HepG2 (cell line): Measurements from ENCODE around the gene OAT. TPM values are rescaled to one million over a fixed set of nuclear protein-coding genes. Genes with fewer than 3 reads are reported as not detected.

Experiments
- ATAC-seq: fragments of 200-7000 bp; cut with Tn5 transposase; 3 replicates; pipeline ENCODE4 v1.9.1; 2020; ENCODE audit warnings: mild to moderate bottlenecking, moderate library complexity
- BruUV-seq: library from RNA; stranded (reverse); fragments of 400-500 nt; replicated peaks from 2 replicates; lab custom pipeline; 2021; lab: Mats Ljungman, UMichigan
- CTCF ChIA-PET: fragments of 300-600 bp; formaldehyde crosslinking; extraction: SDS; loops from one replicate; lab custom pipeline; 2021; ENCODE audit warnings: low total read pairs, inconsistent platforms, low intra/inter-chr PET ratio; lab: Yijun Ruan, JAX
- POLR2A ChIA-PET: fragments of 350-600 bp; sonication (Branson Sonifier 250); formaldehyde crosslinking; loops from one replicate; lab custom pipeline; 2020; ENCODE audit warnings: antibody characterized with exemption, inconsistent platforms; lab: Yijun Ruan, JAX
- DNase-seq: peaks from one replicate; pipeline ENCODE4 v3.0.0-alpha.2; 2015; ENCODE audit warnings: low spot score
- FAIRE-seq: peaks from 3 replicates; lab custom pipeline; 2011; peaks lifted over from hg19 to GRCh38; lab: Jason Lieb, UNC
- H2AFZ ChIP-seq: one replicate; pipeline ENCODE4 v1.6.1; 2011; ENCODE audit warnings: low read length, inconsistent platforms
- H3K27ac ChIP-seq: fragments of 300-600 bp; 3 replicates; pipeline ENCODE4 v1.8.0; 2011; ENCODE audit warnings: mixed run types, mild to moderate bottlenecking, mixed read lengths, low read length, inconsistent platforms; ENCODE audit not compliant: insufficient read depth; ENCODE audit errors: extremely low read length
- H3K27me3 ChIP-seq, 2 experiments: fragments of 200-600 bp in 1 of 2; 2 replicates in 1 of 2; 3 replicates in 1 of 2; pipeline versions ENCODE4 v1.6.0 to v1.8.0; 2011; ENCODE audit warnings: low read length in 2 of 2, mild to moderate bottlenecking in 2 of 2, moderate library complexity in 2 of 2, inconsistent platforms in 1 of 2; ENCODE audit not compliant: insufficient read depth in 2 of 2, control insufficient read depth in 1 of 2
- H3K36me3 ChIP-seq, 2 experiments: fragments of 200-600 bp in 1 of 2; replicated peaks in 1 of 2; 2 replicates in 1 of 2; 3 replicates in 1 of 2; pipeline versions ENCODE4 v1.5.1 to v1.8.0; 2011; ENCODE audit warnings: low read length in 2 of 2, inconsistent platforms in 1 of 2; ENCODE audit not compliant: insufficient read depth in 2 of 2, control insufficient read depth in 1 of 2
- H3K4me1 ChIP-seq: 2 replicates; pipeline ENCODE4 v1.5.1; 2012; ENCODE audit warnings: low read length, inconsistent platforms; ENCODE audit not compliant: insufficient read depth
- H3K4me2 ChIP-seq: 2 replicates; pipeline ENCODE4 v1.6.0; 2011; ENCODE audit warnings: low read depth, low read length, inconsistent platforms
- H3K4me3 ChIP-seq, 3 experiments: fragments of 200-600 bp in 1 of 3; sonication (generic), shearing (Covaris generic) in 1 of 3; replicated peaks in 1 of 3; 2 replicates each; pipeline ENCODE4 v1.5.1; 2011 to 2016; ENCODE audit warnings: low read length in 3 of 3, inconsistent platforms in 2 of 3, low read depth in 2 of 3, mild to moderate bottlenecking in 2 of 3, control low read depth in 1 of 3, mixed read lengths in 1 of 3; ENCODE audit not compliant: insufficient read depth in 1 of 3
- H3K79me2 ChIP-seq: one replicate; pipeline ENCODE4 v1.6.1; 2011; ENCODE audit warnings: low read length, inconsistent platforms; ENCODE audit not compliant: insufficient read depth
- H3K9ac ChIP-seq: 2 replicates; pipeline ENCODE4 v1.6.0; 2011; ENCODE audit warnings: mild to moderate bottlenecking, low read depth, low read length, inconsistent platforms; ENCODE audit not compliant: insufficient read depth
- H3K9me3 ChIP-seq: 2 replicates; pipeline ENCODE4 v1.5.1; 2012; ENCODE audit warnings: mild to moderate bottlenecking, low read length
- H4K20me1 ChIP-seq: 2 replicates; pipeline ENCODE4 v1.6.0; 2011; ENCODE audit warnings: inconsistent platforms, mild to moderate bottlenecking, low read length, moderate library complexity; ENCODE audit not compliant: insufficient read depth
- BORCS8-MEF2B ChIP-seq: sonication (generic); formaldehyde crosslinking; IDR thresholded peaks from 2 replicates; pipeline ENCODE4 v1.8.0; 2022; ENCODE audit warnings: mild to moderate bottlenecking, missing genetic modification reagents
- CBX1 ChIP-seq: IDR thresholded peaks from one replicate; pipeline ENCODE4 v1.6.1; 2016; ENCODE audit warnings: antibody characterized with exemption, low read depth
- ELF1 ChIP-seq: sonication (generic); formaldehyde crosslinking; IDR thresholded peaks from 2 replicates; pipeline ENCODE4 v1.4.0; 2020; ENCODE audit warnings: missing genetic modification reagents
- PHB2 ChIP-seq: fragments of 450-650 bp; IDR thresholded peaks from 2 replicates; pipeline ENCODE4 v1.6.1; 2018; ENCODE audit not compliant: partially characterized antibody
- POLR2AphosphoS2 ChIP-seq: IDR thresholded peaks from 2 replicates; pipeline ENCODE4 v1.6.1; 2011; ENCODE audit warnings: low read depth, low read length, improper control_type of control experiment
- ZFP90 ChIP-seq: sonication (generic); formaldehyde crosslinking; IDR thresholded peaks from 2 replicates; pipeline ENCODE4 v1.8.0; 2022; ENCODE audit warnings: missing genetic modification reagents, mild to moderate bottlenecking, inconsistent platforms, borderline replicate concordance
- ZFY ChIP-seq: sonication (generic); formaldehyde crosslinking; IDR thresholded peaks from 2 replicates; pipeline ENCODE4 v1.4.0; 2020; ENCODE audit warnings: missing genetic modification reagents
- ZNF337 ChIP-seq: sonication (generic); formaldehyde crosslinking; IDR thresholded peaks from 2 replicates; pipeline ENCODE4 v1.5.1; 2020; ENCODE audit warnings: missing genetic modification reagents, low read depth, mild to moderate bottlenecking, borderline replicate concordance
- ZNF33A ChIP-seq: sonication (generic); formaldehyde crosslinking; IDR thresholded peaks from 2 replicates; pipeline ENCODE4 v1.5.1; 2020; ENCODE audit warnings: missing genetic modification reagents, mild to moderate bottlenecking, moderate library complexity, borderline replicate concordance
- ZNF549 ChIP-seq: sonication (generic); formaldehyde crosslinking; IDR thresholded peaks from 2 replicates; pipeline ENCODE4 v1.5.0; 2020; ENCODE audit warnings: missing genetic modification reagents
- ZSCAN22 ChIP-seq: sonication (generic); formaldehyde crosslinking; IDR thresholded peaks from 2 replicates; pipeline ENCODE4 v1.4.0; 2020; ENCODE audit warnings: mild to moderate bottlenecking, missing genetic modification reagents
- WGBS: methylation state at CpG from one replicate; pipeline ENCODE4 v1.1.6; 2017; ENCODE audit warnings: low lambda C conversion rate; 5-methylcytosine and 5-hydroxymethylcytosine counted together
- in situ Hi-C: cut with HindIII; loops from 2 replicates; pipeline ENCODE4 v1.10.0; 2017; ENCODE audit warnings: low pct_unique_long_range_greater_than_20kb; ENCODE audit not compliant: extremely low pct_ligation_motif_present
- intact Hi-C: fragments of 100-400 bp; cut with micrococcal nuclease; formaldehyde crosslinking; loops from one replicate; pipeline ENCODE4 v1.10.0; 2022; ENCODE audit not compliant: unreplicated experiment
- polyA plus RNA-seq, 8 experiments: library from polyadenylated mRNA; depleted of rRNA in 3 of 8; stranded (reverse) in 7 of 8; unstranded in 1 of 8; fragments of >200 nt; fragmentation: Illumina TruSeq in 4 of 8; extraction: Trizol in 4 of 8; gene quantifications; 2 replicates each; pipeline versions ENCODE4 v1.2.1 to v1.2.3, GENCODE V29; 2011 to 2016; ENCODE audit warnings: low read depth in 4 of 8, missing spikeins in 1 of 8, mixed read lengths in 1 of 8; ENCODE audit not compliant: insufficient read depth in 1 of 8
- total RNA-seq, 5 experiments: library from RNA; depleted of rRNA; stranded (reverse); fragments of >200 nt; fragmentation: Illumina TruSeq; extraction: Trizol; gene quantifications; 2 replicates each; pipeline ENCODE4 v1.2.3, GENCODE V29; 2016; ENCODE audit warnings: low read depth in 1 of 5
- TF ChIP-seq, protein P1 (sequence below): sonication (generic); formaldehyde crosslinking; IDR thresholded peaks from 2 replicates; pipeline ENCODE4 v1.8.0; 2022; ENCODE audit warnings: missing genetic modification reagents, low read depth, mild to moderate bottlenecking, borderline replicate concordance
- TF ChIP-seq, protein P2 (sequence below): sonication (generic); formaldehyde crosslinking; IDR thresholded peaks from 2 replicates; pipeline ENCODE4 v1.4.0; 2020; ENCODE audit warnings: missing genetic modification reagents
- TF ChIP-seq, protein P3 (sequence below): sonication (generic); formaldehyde crosslinking; IDR thresholded peaks from 2 replicates; pipeline ENCODE4 v1.8.1; 2023; ENCODE audit warnings: mild to moderate bottlenecking, inconsistent platforms, moderate library complexity, missing genetic modification reagents, borderline replicate concordance
- TF ChIP-seq, protein P4 (sequence below): sonication (generic); formaldehyde crosslinking; IDR thresholded peaks from 2 replicates; pipeline ENCODE4 v1.5.0; 2020; ENCODE audit warnings: missing genetic modification reagents
- TF ChIP-seq, protein P5 (sequence below): sonication (generic); formaldehyde crosslinking; IDR thresholded peaks from 2 replicates; pipeline ENCODE4 v1.4.0; 2020; ENCODE audit warnings: mild to moderate bottlenecking, missing genetic modification reagents
- TF ChIP-seq, protein P6 (sequence below): IDR thresholded peaks from 2 replicates; pipeline ENCODE4 v1.6.1; 2016; ENCODE audit warnings: low read depth, borderline replicate concordance
- TF ChIP-seq, protein P7 (sequence below): IDR thresholded peaks from 2 replicates; pipeline ENCODE4 v1.6.1; 2012; ENCODE audit warnings: inconsistent platforms

Gene OAT
- total and polyA plus RNA-seq, 2 of the 13 experiments (the other 11 are each of a cell fraction or from before 2014, with no cell fraction given) = 87.8 to 96.7 TPM

DNA sequence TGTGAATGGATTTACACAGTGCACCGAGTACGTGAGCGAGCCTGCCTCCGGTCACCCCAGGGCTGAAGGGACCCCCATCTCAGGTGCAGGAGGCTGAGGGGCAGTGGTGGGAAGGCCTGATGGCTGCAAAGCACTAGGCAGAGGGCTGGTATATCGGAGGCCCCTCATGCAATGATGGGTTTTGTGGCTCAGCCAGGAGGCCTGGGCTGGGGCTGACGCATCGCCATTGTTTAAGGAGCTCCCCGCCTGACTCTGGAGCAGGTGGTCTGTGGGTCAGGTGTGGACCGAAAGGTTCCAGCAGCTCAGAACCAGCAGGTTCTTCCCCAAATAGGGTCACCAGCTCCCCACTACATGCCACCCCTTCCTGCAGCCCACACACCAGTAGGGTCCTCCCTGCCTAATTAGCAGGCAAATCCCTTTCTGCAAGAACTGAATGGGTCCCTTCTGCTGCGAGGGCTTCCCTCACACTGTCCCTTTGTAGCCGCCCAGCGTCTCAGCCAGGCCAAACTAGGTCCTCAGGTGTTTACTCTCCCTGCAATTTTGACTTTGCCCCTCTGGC, 33.0 kb downstream of the OAT start:
- 46% methylated on average over 8 of the region's 12 CpGs for WGBS
- Histone ChIP-seq H4K20me1 (no peaks in the 10 kb centered on the region), H3K4me2 (no peak overlapping the region; the same call in 1 of the 2 replicates), H3K36me3 (no peaks in the 10 kb centered on the region), H3K4me3 (no peak overlapping the region), H2AFZ (no peak overlapping the region), H3K4me1 (peaks cover 27% of the 10 kb centered on the region), H3K27ac (no peak overlapping the region), H3K79me2 (no peaks in the 10 kb centered on the region), H3K9ac (no peak overlapping the region), H3K27me3 (peaks cover 3 to 50% of the 10 kb centered on the region in 2 experiments), H3K9me3 (no peaks in the 10 kb centered on the region)
- ATAC-seq = no peak
- no peak for FAIRE-seq
- POLR2A ChIA-PET = no interaction called here
- in situ Hi-C loops = loop anchor here (5.0 to 10.0 kb wide), 3 partner anchors 123 to 801 kb away; no protein-coding TSS in a partner anchor
- CTCF ChIA-PET = no interaction called here
- intact Hi-C loops = loop anchor here (5.0 kb wide), 1 partner anchor 88 kb away; no protein-coding TSS in a partner anchor
- no TSS peak for BruUV-seq
- no peak for DNase-seq
- TF ChIP-seq, protein P1, sequence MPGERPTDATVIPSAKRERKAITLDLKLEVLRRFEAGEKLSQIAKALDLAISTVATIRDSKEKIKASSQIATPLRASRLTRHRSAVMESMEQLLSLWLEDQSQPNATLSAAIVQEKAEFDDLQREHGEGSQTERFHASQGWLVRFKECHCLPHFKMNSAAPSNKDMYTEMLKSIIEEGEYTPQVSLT (CRISPR knock-in tag) = no peak
- TF ChIP-seq ELF1 (CRISPR knock-in tag) (no peak), PHB2 (no peak), ZNF549 (CRISPR knock-in tag) (no peak), ZFY (CRISPR knock-in tag) (no peak), BORCS8-MEF2B (CRISPR knock-in tag) (no peak), CBX1 (no peak), ZFP90 (CRISPR knock-in tag) (no peak), ZSCAN22 (CRISPR knock-in tag) (no peak), ZNF33A (CRISPR knock-in tag) (no peak), ZNF337 (CRISPR knock-in tag) (no peak), POLR2AphosphoS2 (no peak)
- TF ChIP-seq, protein P2, sequence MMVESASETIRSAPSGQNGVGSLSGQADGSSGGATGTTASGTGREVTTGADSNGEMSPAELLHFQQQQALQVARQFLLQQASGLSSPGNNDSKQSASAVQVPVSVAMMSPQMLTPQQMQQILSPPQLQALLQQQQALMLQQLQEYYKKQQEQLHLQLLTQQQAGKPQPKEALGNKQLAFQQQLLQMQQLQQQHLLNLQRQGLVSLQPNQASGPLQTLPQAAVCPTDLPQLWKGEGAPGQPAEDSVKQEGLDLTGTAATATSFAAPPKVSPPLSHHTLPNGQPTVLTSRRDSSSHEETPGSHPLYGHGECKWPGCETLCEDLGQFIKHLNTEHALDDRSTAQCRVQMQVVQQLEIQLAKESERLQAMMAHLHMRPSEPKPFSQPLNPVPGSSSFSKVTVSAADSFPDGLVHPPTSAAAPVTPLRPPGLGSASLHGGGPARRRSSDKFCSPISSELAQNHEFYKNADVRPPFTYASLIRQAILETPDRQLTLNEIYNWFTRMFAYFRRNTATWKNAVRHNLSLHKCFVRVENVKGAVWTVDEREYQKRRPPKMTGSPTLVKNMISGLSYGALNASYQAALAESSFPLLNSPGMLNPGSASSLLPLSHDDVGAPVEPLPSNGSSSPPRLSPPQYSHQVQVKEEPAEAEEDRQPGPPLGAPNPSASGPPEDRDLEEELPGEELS = no peak
- TF ChIP-seq, protein P3, sequence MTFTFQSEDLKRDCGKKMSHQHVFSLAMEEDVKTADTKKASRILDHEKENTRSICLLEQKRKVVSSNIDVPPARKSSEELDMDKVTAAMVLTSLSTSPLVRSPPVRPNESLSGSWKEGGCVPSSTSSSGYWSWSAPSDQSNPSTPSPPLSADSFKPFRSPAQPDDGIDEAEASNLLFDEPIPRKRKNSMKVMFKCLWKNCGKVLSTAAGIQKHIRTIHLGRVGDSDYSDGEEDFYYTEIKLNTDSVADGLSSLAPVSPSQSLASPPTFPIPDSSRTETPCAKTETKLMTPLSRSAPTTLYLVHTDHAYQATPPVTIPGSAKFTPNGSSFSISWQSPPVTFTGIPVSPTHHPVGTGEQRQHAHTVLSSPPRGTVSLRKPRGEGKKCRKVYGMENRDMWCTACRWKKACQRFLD (CRISPR knock-in tag) = no peak
- TF ChIP-seq, protein P4, sequence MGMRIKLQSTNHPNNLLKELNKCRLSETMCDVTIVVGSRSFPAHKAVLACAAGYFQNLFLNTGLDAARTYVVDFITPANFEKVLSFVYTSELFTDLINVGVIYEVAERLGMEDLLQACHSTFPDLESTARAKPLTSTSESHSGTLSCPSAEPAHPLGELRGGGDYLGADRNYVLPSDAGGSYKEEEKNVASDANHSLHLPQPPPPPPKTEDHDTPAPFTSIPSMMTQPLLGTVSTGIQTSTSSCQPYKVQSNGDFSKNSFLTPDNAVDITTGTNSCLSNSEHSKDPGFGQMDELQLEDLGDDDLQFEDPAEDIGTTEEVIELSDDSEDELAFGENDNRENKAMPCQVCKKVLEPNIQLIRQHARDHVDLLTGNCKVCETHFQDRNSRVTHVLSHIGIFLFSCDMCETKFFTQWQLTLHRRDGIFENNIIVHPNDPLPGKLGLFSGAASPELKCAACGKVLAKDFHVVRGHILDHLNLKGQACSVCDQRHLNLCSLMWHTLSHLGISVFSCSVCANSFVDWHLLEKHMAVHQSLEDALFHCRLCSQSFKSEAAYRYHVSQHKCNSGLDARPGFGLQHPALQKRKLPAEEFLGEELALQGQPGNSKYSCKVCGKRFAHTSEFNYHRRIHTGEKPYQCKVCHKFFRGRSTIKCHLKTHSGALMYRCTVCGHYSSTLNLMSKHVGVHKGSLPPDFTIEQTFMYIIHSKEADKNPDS (CRISPR knock-in tag) = no peak
- TF ChIP-seq, protein P5, sequence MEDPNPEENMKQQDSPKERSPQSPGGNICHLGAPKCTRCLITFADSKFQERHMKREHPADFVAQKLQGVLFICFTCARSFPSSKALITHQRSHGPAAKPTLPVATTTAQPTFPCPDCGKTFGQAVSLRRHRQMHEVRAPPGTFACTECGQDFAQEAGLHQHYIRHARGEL (CRISPR knock-in tag) = no peak
- TF ChIP-seq, protein P6, sequence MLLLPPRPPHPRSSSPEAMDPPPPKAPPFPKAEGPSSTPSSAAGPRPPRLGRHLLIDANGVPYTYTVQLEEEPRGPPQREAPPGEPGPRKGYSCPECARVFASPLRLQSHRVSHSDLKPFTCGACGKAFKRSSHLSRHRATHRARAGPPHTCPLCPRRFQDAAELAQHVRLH = no peak
- TF ChIP-seq, protein P7, sequence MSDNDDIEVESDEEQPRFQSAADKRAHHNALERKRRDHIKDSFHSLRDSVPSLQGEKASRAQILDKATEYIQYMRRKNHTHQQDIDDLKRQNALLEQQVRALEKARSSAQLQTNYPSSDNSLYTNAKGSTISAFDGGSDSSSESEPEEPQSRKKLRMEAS = no peak
